Karpas-422 (cell line): ENCODE data around the gene MDP1. TPM values are rescaled to one million over a fixed set of nuclear protein-coding genes. Genes with fewer than 3 reads are reported as not detected.

Source experiments
- DNase-seq: peaks from one replicate; pipeline ENCODE4 v3.0.0-alpha.2; 2015
- H2AFZ ChIP-seq: fragments of 200-600 bp; sonication (generic); 2 replicates; pipeline ENCODE4 v1.6.1; 2014; ENCODE audit warnings: antibody characterized with exemption, low read length, mixed read lengths
- H3K27ac ChIP-seq: fragments of 200-600 bp; sonication (generic); 2 replicates; pipeline ENCODE4 v1.5.1; 2014; ENCODE audit warnings: mild to moderate bottlenecking, low read length, moderate library complexity
- H3K27me3 ChIP-seq: fragments of 200-600 bp; sonication (generic); 2 replicates; pipeline ENCODE4 v1.6.1; 2014; ENCODE audit warnings: low read length, mixed read lengths
- H3K36me3 ChIP-seq: fragments of 200-600 bp; sonication (generic); 2 replicates; pipeline ENCODE4 v1.6.1; 2014; ENCODE audit warnings: low read length, mixed read lengths; ENCODE audit not compliant: insufficient read depth
- H3K4me1 ChIP-seq: fragments of 200-600 bp; sonication (generic); 2 replicates; pipeline ENCODE4 v1.6.1; 2014; ENCODE audit warnings: mild to moderate bottlenecking, low read length, mixed read lengths
- H3K4me2 ChIP-seq: fragments of 200-600 bp; sonication (generic); 2 replicates; pipeline ENCODE4 v1.6.1; 2014; ENCODE audit warnings: low read length, low read depth, mild to moderate bottlenecking; ENCODE audit not compliant: poor library complexity, severe bottlenecking
- H3K4me3 ChIP-seq: fragments of 200-600 bp; sonication (generic); 2 replicates; pipeline ENCODE4 v1.5.1; 2014; ENCODE audit warnings: mild to moderate bottlenecking, antibody characterized with exemption, low read length, mixed read lengths
- H3K79me2 ChIP-seq: fragments of 200-600 bp; sonication (generic); 2 replicates; pipeline ENCODE4 v1.6.1; 2014; ENCODE audit warnings: mild to moderate bottlenecking, low read length, mixed read lengths
- H3K9ac ChIP-seq: fragments of 200-600 bp; sonication (generic); 2 replicates; pipeline ENCODE4 v1.6.0; 2014; ENCODE audit warnings: low read length
- H3K9me2 ChIP-seq: fragments of 200-600 bp; sonication (generic), shearing (Covaris generic); replicated peaks from 2 replicates; pipeline ENCODE4 v1.6.0; 2014; ENCODE audit warnings: mild to moderate bottlenecking, low read length, moderate library complexity; ENCODE audit not compliant: insufficient read depth
- H3K9me3 ChIP-seq: fragments of 300-700, 200-600 bp; sonication (generic); 2 replicates; pipeline ENCODE4 v1.6.1; 2014; ENCODE audit warnings: low read length, mixed read lengths
- H4K20me1 ChIP-seq: fragments of 200-600 bp; sonication (generic); 2 replicates; pipeline ENCODE4 v1.6.1; 2014; ENCODE audit warnings: mild to moderate bottlenecking, antibody characterized with exemption, low read length, low read depth; ENCODE audit not compliant: insufficient read depth
- small RNA-seq: library from RNA; depleted of rRNA; stranded (forward); fragments of <200 nt; gene quantifications from one replicate; pipeline ENCODE3, GENCODE V24; 2014
- total RNA-seq: library from RNA; depleted of rRNA; stranded (reverse); fragments of >200 nt; shearing (Covaris generic); gene quantifications from 2 replicates; pipeline ENCODE4 v1.2.3, GENCODE V29; 2014; ENCODE audit warnings: low replicate concordance; rRNA removed

The MDP1 gene
- total RNA-seq, 1 experiment from 2014 or later, result 35.4 TPM

DNA sequence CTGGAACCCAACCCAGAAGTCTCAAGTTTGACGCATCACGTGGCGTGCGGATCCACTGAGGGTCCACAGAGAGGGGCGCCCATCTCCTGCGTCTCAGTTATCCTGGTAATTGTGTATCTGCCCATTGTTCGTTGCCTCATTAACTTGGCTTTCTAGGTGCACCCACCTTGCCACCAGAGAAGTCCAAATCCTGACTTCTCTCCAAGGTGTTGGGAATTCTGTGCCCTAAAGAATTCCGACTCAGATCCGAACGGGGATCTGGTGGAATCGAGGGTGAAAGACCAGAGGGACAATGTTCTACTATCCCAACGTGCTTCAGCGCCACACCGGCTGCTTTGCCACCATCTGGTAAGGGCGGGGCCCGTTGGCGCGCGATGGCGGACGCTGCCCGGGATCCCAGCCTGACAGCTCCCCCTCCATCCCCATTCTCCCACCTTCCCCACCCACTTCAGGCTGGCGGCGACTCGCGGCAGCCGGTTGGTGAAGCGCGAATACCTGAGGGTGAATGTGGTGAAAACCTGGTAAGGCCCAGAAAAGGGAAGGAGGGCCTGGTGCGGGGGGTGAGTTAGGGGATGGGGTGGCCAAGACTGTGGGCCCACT lies 43.5 kb downstream of the MDP1 start:
- no peaks in the 10 kb centered on the region for H4K20me1 ChIP-seq
- peak overlapping the region; percentile 75 for H3K9ac ChIP-seq
- DNase-seq, result no peak
- H3K9me3 ChIP-seq, result no peaks in the 10 kb centered on the region
- no peak overlapping the region for H2AFZ ChIP-seq
- peak overlapping the region; percentile 64 for H3K4me3 ChIP-seq
- H3K79me2 ChIP-seq, result peaks cover 15% of the 10 kb centered on the region
- peaks cover 7% of the 10 kb centered on the region for H3K4me1 ChIP-seq
- H3K4me2 ChIP-seq, result peak overlapping the region; percentile 70
- H3K27ac ChIP-seq, result peak overlapping the region; percentile 52
- H3K9me2 ChIP-seq, result no peaks in the 10 kb centered on the region
- H3K27me3 ChIP-seq, result no peaks in the 10 kb centered on the region
- 0 out of 2 replicates have a peak, but pooled peaks cover 12% of the 10 kb centered on the region for H3K36me3 ChIP-seq

DNA sequence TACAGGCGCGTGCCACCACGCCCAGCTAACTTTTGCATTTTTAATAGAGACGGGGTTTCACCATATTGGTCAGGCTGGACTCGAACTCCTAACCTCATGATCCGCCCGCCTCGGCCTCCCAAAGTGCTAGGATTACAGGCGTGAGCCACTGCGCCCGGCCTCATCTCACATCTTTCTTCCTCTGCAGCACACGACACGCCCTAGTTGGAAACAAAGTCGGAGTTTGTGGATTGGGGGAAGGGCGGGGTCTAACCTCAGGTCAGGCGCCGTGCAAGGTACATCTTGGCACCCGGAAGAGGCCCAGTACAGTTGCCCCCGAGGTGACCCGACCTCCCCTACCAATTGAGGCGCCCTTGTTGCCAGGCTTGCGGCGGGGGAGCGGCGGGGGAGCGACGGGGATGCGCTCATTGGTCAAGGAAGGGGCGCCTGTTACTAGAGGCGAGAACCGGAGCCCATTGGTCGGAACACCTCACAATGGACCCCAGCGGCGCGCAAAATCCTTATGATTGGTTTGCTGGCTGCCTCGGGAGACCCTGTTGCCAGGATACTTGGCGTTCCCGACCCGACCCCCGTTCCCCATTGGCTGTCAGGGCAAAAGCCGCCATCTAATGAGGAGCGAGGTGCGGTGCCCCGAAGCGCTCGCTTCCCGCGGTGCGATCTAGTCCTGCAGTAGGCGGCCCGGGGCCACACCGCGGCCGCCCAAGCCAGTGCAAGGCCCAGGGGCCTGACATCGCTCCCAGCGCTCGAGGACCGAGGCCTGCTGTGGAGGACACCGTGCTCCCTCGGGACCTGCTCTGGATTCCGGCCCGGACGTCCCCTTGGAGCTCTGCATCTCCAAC lies 44.2 kb downstream of the MDP1 start, which contains the start of gene REC8:
Gene REC8, plus strand, starts transcription at position 659 of the 839 bp plus-strand sequence. CDS start 473 bp downstream, outside the sequence.
- H3K79me2 ChIP-seq, result peaks cover 15% of the 10 kb centered on the region
- H4K20me1 ChIP-seq, result no peaks in the 10 kb centered on the region
- H3K4me1 ChIP-seq, result peaks cover 7% of the 10 kb centered on the region
- H3K36me3 ChIP-seq, result 0 out of 2 replicates have a peak, but pooled peaks cover 5% of the 10 kb centered on the region
- H3K4me2 ChIP-seq, result peak within 1 kb of the TSS; percentile 70
- H3K27ac ChIP-seq, result peak within 1 kb of the TSS; percentile 52
- no peaks in the 10 kb centered on the region for H3K27me3 ChIP-seq
- H3K4me3 ChIP-seq, result peak within 1 kb of the TSS; percentile 64
- H3K9me2 ChIP-seq, result no peaks in the 10 kb centered on the region
- peak; percentile 96 for DNase-seq
- 0 out of 2 replicates have a peak within 1 kb of the TSS, but pooled peaks have one; percentile 22 for H2AFZ ChIP-seq
- H3K9me3 ChIP-seq, result no peaks in the 10 kb centered on the region
- H3K9ac ChIP-seq, result peak within 1 kb of the TSS; percentile 75

DNA sequence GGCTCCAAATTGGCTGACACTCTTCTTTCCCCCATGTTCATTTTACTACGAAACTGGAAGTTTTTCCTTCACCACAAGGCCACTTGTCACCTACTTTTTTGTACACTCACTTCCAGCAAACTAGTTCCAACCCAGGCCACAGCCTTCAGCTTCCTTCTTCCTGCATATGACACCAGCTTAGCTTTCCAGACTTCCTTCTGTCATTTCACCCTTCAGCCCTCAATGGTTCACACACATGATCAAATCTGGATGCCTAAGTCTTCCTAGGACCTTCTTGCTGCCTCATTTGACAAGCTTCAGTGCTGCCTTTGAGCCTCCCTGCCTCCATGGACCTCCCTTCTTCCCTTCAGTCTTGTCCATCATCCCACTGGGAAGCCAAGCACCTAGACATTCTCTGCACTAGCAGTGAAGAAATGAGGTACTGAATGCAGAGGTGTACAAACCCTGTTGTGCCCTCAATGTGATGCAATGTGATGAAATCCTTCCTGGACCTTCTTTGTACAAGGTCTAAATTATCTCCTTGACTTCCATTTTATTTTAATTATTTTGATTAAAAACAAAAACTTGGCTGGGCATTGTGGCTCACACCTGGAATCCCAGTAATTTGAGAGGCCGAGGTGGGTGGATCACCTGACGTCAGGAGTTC lies 48.3 kb downstream of the MDP1 start:
- H3K4me2 ChIP-seq, result no peak overlapping the region
- H3K4me1 ChIP-seq, result no peaks in the 10 kb centered on the region; the same call in 1 of the 2 replicates
- H3K9ac ChIP-seq, result no peak overlapping the region
- no peak overlapping the region for H2AFZ ChIP-seq
- H3K36me3 ChIP-seq, result peaks cover 34% of the 10 kb centered on the region; the same call in 1 of the 2 replicates
- H3K9me3 ChIP-seq, result no peaks in the 10 kb centered on the region
- H3K79me2 ChIP-seq, result peaks cover 11% of the 10 kb centered on the region
- no peaks in the 10 kb centered on the region for H3K9me2 ChIP-seq
- no peak overlapping the region for H3K27ac ChIP-seq
- no peaks in the 10 kb centered on the region for H3K27me3 ChIP-seq
- no peaks in the 10 kb centered on the region for H4K20me1 ChIP-seq
- no peak for DNase-seq
- H3K4me3 ChIP-seq, result no peak overlapping the region

DNA sequence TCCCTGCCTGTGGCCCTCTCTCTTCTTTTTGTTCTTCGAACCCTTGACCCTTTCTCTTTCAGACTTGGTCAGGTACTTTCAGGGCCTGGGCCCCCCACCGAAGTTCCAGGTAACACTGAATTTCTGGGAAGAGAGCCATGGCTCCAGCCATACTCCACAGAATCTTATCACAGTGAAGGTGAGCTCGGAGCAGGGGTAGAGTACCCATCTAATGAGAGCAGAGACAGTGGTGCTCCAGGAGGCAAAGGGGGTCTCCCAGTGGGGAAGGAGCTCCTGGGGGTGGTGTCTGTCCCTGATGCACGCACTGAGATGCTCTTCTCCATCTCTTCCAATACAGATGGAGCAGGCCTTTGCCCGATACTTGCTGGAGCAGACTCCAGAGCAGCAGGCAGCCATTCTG lies 50.1 kb downstream of the MDP1 start:
- H3K4me2 ChIP-seq, result no peak overlapping the region
- H3K4me1 ChIP-seq, result peaks cover 15% of the 10 kb centered on the region
- no peak overlapping the region for H2AFZ ChIP-seq
- peaks cover 17% of the 10 kb centered on the region for H3K79me2 ChIP-seq
- H4K20me1 ChIP-seq, result no peaks in the 10 kb centered on the region
- no peaks in the 10 kb centered on the region for H3K9me2 ChIP-seq
- H3K36me3 ChIP-seq, result peaks cover 38% of the 10 kb centered on the region; the same call in 1 of the 2 replicates
- no peak overlapping the region for H3K9ac ChIP-seq
- no peaks in the 10 kb centered on the region for H3K9me3 ChIP-seq
- H3K27ac ChIP-seq, result no peak overlapping the region
- no peak for DNase-seq
- no peak overlapping the region for H3K4me3 ChIP-seq
- H3K27me3 ChIP-seq, result no peaks in the 10 kb centered on the region

DNA sequence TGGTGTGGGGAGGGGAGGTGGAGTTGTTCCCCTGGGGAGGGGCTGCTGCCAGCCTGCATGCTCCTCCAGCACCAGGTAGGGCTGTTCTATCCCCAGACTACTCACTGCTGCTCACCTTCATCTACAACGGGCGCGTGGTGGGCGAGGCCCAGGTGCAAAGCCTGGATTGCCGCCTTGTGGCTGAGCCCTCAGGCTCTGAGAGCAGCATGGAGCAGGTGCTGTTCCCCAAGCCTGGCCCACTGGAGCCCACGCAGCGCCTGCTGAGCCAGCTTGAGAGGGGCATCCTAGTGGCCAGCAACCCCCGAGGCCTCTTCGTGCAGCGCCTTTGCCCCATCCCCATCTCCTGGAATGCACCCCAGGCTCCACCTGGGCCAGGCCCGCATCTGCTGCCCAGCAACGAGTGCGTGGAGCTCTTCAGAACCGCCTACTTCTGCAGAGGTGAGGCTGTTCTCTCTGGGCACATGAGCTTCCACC lies 51.3 kb downstream of the MDP1 start:
- Histone ChIP-seq H3K4me1 (peaks cover 21% of the 10 kb centered on the region), H3K4me2 (no peak overlapping the region)
- DNase-seq, result no peak

More for the DNA sequence above, 51.3 kb downstream of the MDP1 start:
- Histone ChIP-seq H3K9me3 (no peaks in the 10 kb centered on the region), H3K79me2 (peaks cover 17% of the 10 kb centered on the region), H3K4me3 (no peak overlapping the region), H3K36me3 (peaks cover 44% of the 10 kb centered on the region; the same call in 1 of the 2 replicates), H4K20me1 (no peaks in the 10 kb centered on the region), H3K9ac (no peak overlapping the region), H3K27me3 (no peaks in the 10 kb centered on the region), H3K27ac (no peak overlapping the region), H3K9me2 (no peaks in the 10 kb centered on the region), H2AFZ (no peak overlapping the region)

Small RNAs within 50 kb of the gene (small RNA-seq; reads per million reads assigned to genes)
- gene AL136295.4 (not detected), gene CHMP4A (0.28 reads per million), gene IPO4 (0.95 reads per million, percentile 28 among the genes with 10 or more reads in this experiment), gene IRF9 (0.43 reads per million, percentile 6 among the genes with 10 or more reads in this experiment), gene MDP1 (not detected)

Other genes starting within 250 kb of the MDP1 start
- 53.7 and 66.1 TPM in 2 replicates for gene DHRS4L2, start 227.1 kb downstream of the MDP1 start, total RNA-seq
- gene CARMIL3, start 164.1 kb downstream of the MDP1 start, total RNA-seq, result 58.4 and 110 TPM in 2 replicates
- 0.04 and 1.3 TPM in 2 replicates for gene CPNE6, start 144.5 kb downstream of the MDP1 start, total RNA-seq
- 106 and 151 TPM in 2 replicates for gene PCK2, start 121.8 kb downstream of the MDP1 start, total RNA-seq
- gene DCAF11, start 101.3 kb downstream of the MDP1 start, total RNA-seq, result 93.5 and 103 TPM in 2 replicates
- 1.5 and 2.5 TPM in 2 replicates for gene NRL, start 101.1 kb downstream of the MDP1 start, total RNA-seq
- gene FITM1, start 85.4 kb downstream of the MDP1 start, total RNA-seq, result 0.89 and 1.6 TPM in 2 replicates
- gene PSME1, start 79.9 kb downstream of the MDP1 start, total RNA-seq, result 435 and 452 TPM in 2 replicates
- 35.3 and 95.4 TPM in 2 replicates for gene EMC9, start 74.5 kb downstream of the MDP1 start, total RNA-seq
- 469 and 536 TPM in 2 replicates for gene PSME2, start 69.5 kb downstream of the MDP1 start, total RNA-seq
- 82.0 and 153 TPM in 2 replicates for gene RNF31, start 68.6 kb downstream of the MDP1 start, total RNA-seq
- gene IRF9, start 54.8 kb downstream of the MDP1 start, total RNA-seq, result 72.7 and 79.8 TPM in 2 replicates
- gene REC8, start 44.0 kb downstream of the MDP1 start, total RNA-seq, result 22.1 and 34.6 TPM in 2 replicates
- gene IPO4, start 27.2 kb downstream of the MDP1 start, total RNA-seq, result 48.9 and 118 TPM in 2 replicates
- gene TM9SF1, start 20.6 kb downstream of the MDP1 start, total RNA-seq, result 31.3 and 49.0 TPM in 2 replicates
- gene TSSK4, start 10.4 kb downstream of the MDP1 start, total RNA-seq, result 4.2 TPM in 1 of 2 replicates, not detected in the other
- gene CHMP4A, start 2.6 kb downstream of the MDP1 start, total RNA-seq, result 36.8 and 94.6 TPM in 2 replicates
- gene NEDD8, start 16.3 kb upstream of the MDP1 start, total RNA-seq, result 293 and 323 TPM in 2 replicates
- 132 and 164 TPM in 2 replicates for gene GMPR2, start 16.9 kb upstream of the MDP1 start, total RNA-seq
- 81.1 and 104 TPM in 2 replicates for gene TINF2, start 26.6 kb upstream of the MDP1 start, total RNA-seq
- 1.3 and 5.2 TPM in 2 replicates for gene TGM1, start 47.1 kb upstream of the MDP1 start, total RNA-seq
- 45.1 and 64.1 TPM in 2 replicates for gene RABGGTA, start 55.5 kb upstream of the MDP1 start, total RNA-seq
- gene DHRS1, start 83.7 kb upstream of the MDP1 start, total RNA-seq, result 27.1 and 35.9 TPM in 2 replicates
- gene NOP9, start 83.8 kb upstream of the MDP1 start, total RNA-seq, result 42.0 and 44.7 TPM in 2 replicates
- 7.1 and 9.9 TPM in 2 replicates for gene CIDEB, start 91.9 kb upstream of the MDP1 start, total RNA-seq
- gene LTB4R2, start 94.1 kb upstream of the MDP1 start, total RNA-seq, result 12.9 and 41.5 TPM in 2 replicates
- 26.6 and 29.6 TPM in 2 replicates for gene LTB4R, start 95.4 kb upstream of the MDP1 start, total RNA-seq
- 0.07 and 0.69 TPM in 2 replicates for gene ADCY4, start 119.0 kb upstream of the MDP1 start, total RNA-seq
- 1.6 and 2.3 TPM in 2 replicates for gene RIPK3, start 123.9 kb upstream of the MDP1 start, total RNA-seq
- 17.1 and 19.9 TPM in 2 replicates for gene NFATC4, start 152.1 kb upstream of the MDP1 start, total RNA-seq
- gene NYNRIN, start 182.9 kb upstream of the MDP1 start, total RNA-seq, result not detected in 2 replicates
- 1.1 and 3.6 TPM in 2 replicates for gene CBLN3, start 213.6 kb upstream of the MDP1 start, total RNA-seq
- 50.8 and 109 TPM in 2 replicates for gene KHNYN, start 213.9 kb upstream of the MDP1 start, total RNA-seq
- gene SDR39U1, start 226.7 kb upstream of the MDP1 start, total RNA-seq, result 53.3 and 77.2 TPM in 2 replicates